Panc1 (cell line): ENCODE measurements around the gene ACCS. TPM values are rescaled to one million over a fixed set of nuclear protein-coding genes. Genes with fewer than 3 reads are reported as not detected.

ENCODE experiments used
- ATAC-seq: fragments of 200-7000 bp; cut with Tn5 transposase; 2 replicates; pipeline ENCODE4 v1.9.1; 2020; ENCODE audit warnings: mild to moderate bottlenecking, moderate library complexity
- BruUV-seq: library from RNA; stranded (reverse); fragments of 400-500 nt; replicated peaks from 2 replicates; lab custom pipeline; 2021; lab: Mats Ljungman, UMichigan
- CTCF ChIA-PET: fragments of 300-600 bp; sonication (Branson Sonifier 250); formaldehyde crosslinking; loops from one replicate; lab custom pipeline; 2022; ENCODE audit warnings: antibody characterized with exemption; lab: Charles Lee
- POLR2A ChIA-PET: fragments of 300-600 bp; sonication (Branson Sonifier 250); formaldehyde crosslinking; loops from one replicate; lab custom pipeline; 2022; ENCODE audit warnings: antibody characterized with exemption; lab: Charles Lee
- DNase-seq: peaks from one replicate; pipeline ENCODE4 v3.0.0-alpha.2; 2010; ENCODE audit warnings: low read depth, low spot score
- H3K27ac ChIP-seq: 2 replicates; pipeline ENCODE4 v1.5.1; 2011; ENCODE audit warnings: mild to moderate bottlenecking, low read length, inconsistent platforms
- H3K27me3 ChIP-seq: fragments of 200-500 bp; sonication (Bioruptor generic); 2 replicates; pipeline ENCODE4 v1.6.0; 2014; ENCODE audit warnings: low read length, inconsistent platforms; ENCODE audit not compliant: control insufficient read depth, insufficient read depth
- H3K36me3 ChIP-seq: fragments of 200-500 bp; sonication (Bioruptor generic); 2 replicates; pipeline ENCODE4 v1.5.1; 2014; ENCODE audit warnings: inconsistent platforms, mild to moderate bottlenecking, low read length, moderate library complexity; ENCODE audit not compliant: control insufficient read depth, insufficient read depth
- H3K4me1 ChIP-seq: 2 replicates; pipeline ENCODE4 v1.5.1; 2011; ENCODE audit warnings: inconsistent platforms, mild to moderate bottlenecking, low read length, moderate library complexity; ENCODE audit not compliant: control insufficient read depth, insufficient read depth
- H3K4me3 ChIP-seq, 2 experiments: 2 replicates each; pipeline ENCODE4 v1.5.1; 2011 to 2012; ENCODE audit warnings: low read depth in 2 of 2, low read length in 2 of 2, mild to moderate bottlenecking in 2 of 2, inconsistent platforms in 1 of 2, moderate library complexity in 1 of 2
- H3K9me3 ChIP-seq: fragments of 200-500 bp; sonication (Bioruptor generic); 2 replicates; pipeline ENCODE4 v1.5.1; 2014; ENCODE audit warnings: low read depth, mild to moderate bottlenecking, inconsistent platforms, low read length, moderate library complexity; ENCODE audit not compliant: control insufficient read depth, insufficient read depth
- POLR2AphosphoS5 ChIP-seq: IDR thresholded peaks from 2 replicates; pipeline ENCODE4 v1.6.1; 2012; ENCODE audit warnings: mild to moderate bottlenecking, low read depth, low read length, moderate library complexity
- SIN3A ChIP-seq: IDR thresholded peaks from 2 replicates; pipeline ENCODE4 v1.6.1; 2012; ENCODE audit warnings: low read depth, mild to moderate bottlenecking, low read length, moderate library complexity, borderline replicate concordance; ENCODE audit not compliant: insufficient read depth
- TCF7L2 ChIP-seq: IDR thresholded peaks from 2 replicates; pipeline ENCODE4 v1.6.1; 2011; ENCODE audit warnings: mild to moderate bottlenecking, low read depth, low read length, inconsistent platforms
- in situ Hi-C: cut with HindIII; loops from 2 replicates; pipeline ENCODE4 v1.10.0; 2016; ENCODE audit warnings: low sequenced_read_pairs, low pct_unique_long_range_greater_than_20kb
- intact Hi-C: fragments of 100-400 bp; cut with micrococcal nuclease; formaldehyde crosslinking; loops from one replicate; pipeline ENCODE4 v1.10.0; 2022; ENCODE audit not compliant: unreplicated experiment
- total RNA-seq: library from RNA; stranded (reverse); gene quantifications from one replicate; pipeline ENCODE4 v1.2.1, GENCODE V29; 2021; ENCODE audit not compliant: unreplicated experiment
- TF ChIP-seq, protein P1 (sequence below), 2 experiments: IDR thresholded peaks; 2 replicates each; pipeline ENCODE4 v1.6.1; 2011 to 2012; ENCODE audit warnings: low read depth in 2 of 2, control low read depth in 1 of 2, low read length in 1 of 2, mild to moderate bottlenecking in 1 of 2, moderate library complexity in 1 of 2; ENCODE audit not compliant: insufficient read depth in 1 of 2
- TF ChIP-seq, protein P2 (sequence below): fragments of 450-650 bp; IDR thresholded peaks from 2 replicates; pipeline ENCODE4 v1.5.1; 2017; ENCODE audit warnings: mild to moderate bottlenecking

Gene ACCS
- total RNA-seq, 1 experiment from 2014 or later, result 38.0 TPM

DNA sequence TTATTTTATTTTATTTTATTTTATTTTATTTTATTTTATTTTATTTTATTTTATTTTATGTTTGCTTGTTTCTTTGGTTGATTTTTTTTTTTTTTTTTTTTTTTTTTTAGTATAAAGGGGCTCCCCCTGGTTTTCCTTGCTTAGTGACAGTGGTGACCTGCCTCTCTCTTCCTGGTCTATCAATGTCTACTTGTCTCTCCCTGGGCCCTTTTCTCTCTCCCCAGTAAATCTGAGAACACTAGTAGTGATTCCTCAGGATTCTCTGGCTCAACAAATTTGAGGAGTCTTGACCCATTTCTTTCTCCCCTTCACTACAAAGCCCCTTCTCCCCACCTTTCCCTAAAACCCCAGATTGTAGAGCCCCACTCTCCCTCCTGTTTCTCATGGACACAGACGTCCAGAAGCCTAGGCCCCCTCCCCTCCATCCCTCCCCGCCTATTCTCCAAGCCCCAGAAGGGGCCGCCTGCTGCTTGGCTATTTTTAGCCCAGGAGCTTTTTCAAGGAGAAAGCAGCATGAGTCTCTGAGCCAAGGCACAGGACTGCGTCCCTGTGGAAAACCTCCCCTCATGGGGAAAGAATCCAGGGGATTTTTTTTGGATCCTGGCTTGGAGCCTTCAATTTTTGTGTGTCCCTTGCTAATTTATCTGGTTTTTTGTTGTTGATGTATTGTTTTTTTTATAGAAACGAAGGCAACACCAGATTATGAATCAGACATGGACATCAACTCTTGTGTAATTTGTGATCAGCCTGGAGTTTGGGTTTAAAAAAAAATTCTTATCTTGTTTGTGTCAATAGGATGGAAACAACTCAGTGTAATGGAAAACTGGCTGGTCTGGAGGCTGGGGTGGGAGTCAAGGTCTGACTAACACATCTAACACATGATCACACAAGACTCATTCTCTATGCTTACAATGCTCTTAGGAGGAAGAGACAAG is 35.8 kb upstream of the ACCS start:
- H3K4me3 ChIP-seq, result no peak overlapping the region
- H3K27me3 ChIP-seq, result no peaks in the 10 kb centered on the region
- TF ChIP-seq TCF7L2 (no peak), POLR2AphosphoS5 (no peak), SIN3A (no peak)
- TF ChIP-seq, protein P1, sequence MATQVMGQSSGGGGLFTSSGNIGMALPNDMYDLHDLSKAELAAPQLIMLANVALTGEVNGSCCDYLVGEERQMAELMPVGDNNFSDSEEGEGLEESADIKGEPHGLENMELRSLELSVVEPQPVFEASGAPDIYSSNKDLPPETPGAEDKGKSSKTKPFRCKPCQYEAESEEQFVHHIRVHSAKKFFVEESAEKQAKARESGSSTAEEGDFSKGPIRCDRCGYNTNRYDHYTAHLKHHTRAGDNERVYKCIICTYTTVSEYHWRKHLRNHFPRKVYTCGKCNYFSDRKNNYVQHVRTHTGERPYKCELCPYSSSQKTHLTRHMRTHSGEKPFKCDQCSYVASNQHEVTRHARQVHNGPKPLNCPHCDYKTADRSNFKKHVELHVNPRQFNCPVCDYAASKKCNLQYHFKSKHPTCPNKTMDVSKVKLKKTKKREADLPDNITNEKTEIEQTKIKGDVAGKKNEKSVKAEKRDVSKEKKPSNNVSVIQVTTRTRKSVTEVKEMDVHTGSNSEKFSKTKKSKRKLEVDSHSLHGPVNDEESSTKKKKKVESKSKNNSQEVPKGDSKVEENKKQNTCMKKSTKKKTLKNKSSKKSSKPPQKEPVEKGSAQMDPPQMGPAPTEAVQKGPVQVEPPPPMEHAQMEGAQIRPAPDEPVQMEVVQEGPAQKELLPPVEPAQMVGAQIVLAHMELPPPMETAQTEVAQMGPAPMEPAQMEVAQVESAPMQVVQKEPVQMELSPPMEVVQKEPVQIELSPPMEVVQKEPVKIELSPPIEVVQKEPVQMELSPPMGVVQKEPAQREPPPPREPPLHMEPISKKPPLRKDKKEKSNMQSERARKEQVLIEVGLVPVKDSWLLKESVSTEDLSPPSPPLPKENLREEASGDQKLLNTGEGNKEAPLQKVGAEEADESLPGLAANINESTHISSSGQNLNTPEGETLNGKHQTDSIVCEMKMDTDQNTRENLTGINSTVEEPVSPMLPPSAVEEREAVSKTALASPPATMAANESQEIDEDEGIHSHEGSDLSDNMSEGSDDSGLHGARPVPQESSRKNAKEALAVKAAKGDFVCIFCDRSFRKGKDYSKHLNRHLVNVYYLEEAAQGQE (IDR thresholded peaks at IDR 0.05; ENCODE audit: insufficient read depth in 1 of 2, low read depth in 2 of 2, low read length in 1 of 2), result no peak
- TF ChIP-seq, protein P2, sequence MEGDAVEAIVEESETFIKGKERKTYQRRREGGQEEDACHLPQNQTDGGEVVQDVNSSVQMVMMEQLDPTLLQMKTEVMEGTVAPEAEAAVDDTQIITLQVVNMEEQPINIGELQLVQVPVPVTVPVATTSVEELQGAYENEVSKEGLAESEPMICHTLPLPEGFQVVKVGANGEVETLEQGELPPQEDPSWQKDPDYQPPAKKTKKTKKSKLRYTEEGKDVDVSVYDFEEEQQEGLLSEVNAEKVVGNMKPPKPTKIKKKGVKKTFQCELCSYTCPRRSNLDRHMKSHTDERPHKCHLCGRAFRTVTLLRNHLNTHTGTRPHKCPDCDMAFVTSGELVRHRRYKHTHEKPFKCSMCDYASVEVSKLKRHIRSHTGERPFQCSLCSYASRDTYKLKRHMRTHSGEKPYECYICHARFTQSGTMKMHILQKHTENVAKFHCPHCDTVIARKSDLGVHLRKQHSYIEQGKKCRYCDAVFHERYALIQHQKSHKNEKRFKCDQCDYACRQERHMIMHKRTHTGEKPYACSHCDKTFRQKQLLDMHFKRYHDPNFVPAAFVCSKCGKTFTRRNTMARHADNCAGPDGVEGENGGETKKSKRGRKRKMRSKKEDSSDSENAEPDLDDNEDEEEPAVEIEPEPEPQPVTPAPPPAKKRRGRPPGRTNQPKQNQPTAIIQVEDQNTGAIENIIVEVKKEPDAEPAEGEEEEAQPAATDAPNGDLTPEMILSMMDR, result no peak
- H3K36me3 ChIP-seq, result no peaks in the 10 kb centered on the region
- ATAC-seq, result no peak
- H3K9me3 ChIP-seq, result peaks cover 7% of the 10 kb centered on the region
- CTCF ChIA-PET, result no interaction called here
- H3K27ac ChIP-seq, result no peak overlapping the region
- DNase-seq, result no peak
- POLR2A ChIA-PET, result no interaction called here
- intact Hi-C loops, result loop anchor here (10.0 kb wide), 1 partner anchor 85 kb away; the partner anchor contains the start of gene C11orf96
- in situ Hi-C loops, result no loop called here
- BruUV-seq, result no TSS peak
- no peaks in the 10 kb centered on the region for H3K4me1 ChIP-seq

DNA sequence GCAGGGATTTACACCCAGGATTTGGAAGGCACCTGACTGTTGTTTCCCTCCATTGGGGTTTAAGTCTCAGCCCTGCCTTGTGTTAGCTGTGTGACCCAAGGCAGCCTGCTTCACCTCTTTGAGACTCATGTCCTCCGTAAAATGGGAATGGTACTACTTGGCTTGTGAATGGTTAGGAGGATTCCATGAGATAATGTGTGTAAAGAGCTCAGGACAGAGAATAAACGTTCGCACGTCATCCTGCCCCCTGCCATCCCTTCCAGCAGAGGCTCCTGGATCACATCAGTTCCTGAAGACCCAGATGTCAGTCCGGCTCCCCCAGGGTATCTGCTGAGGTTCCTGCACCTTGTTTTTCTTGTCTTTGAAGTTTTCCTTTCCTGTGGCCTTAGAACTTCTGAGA is 35.1 kb upstream of the ACCS start:
- intact Hi-C loops (loop anchor here (10.0 kb wide), 1 partner anchor 86 kb away; the partner anchor contains the start of gene C11orf96), in situ Hi-C loops (no loop called here)
- H3K4me1 ChIP-seq, result no peaks in the 10 kb centered on the region
- BruUV-seq, result no TSS peak
- no peak overlapping the region for H3K4me3 ChIP-seq
- H3K36me3 ChIP-seq, result no peaks in the 10 kb centered on the region
- DNase-seq (no peak), ATAC-seq (no peak)
- TF ChIP-seq TCF7L2, result no peak
- TF ChIP-seq, protein P2, result no peak
- TF ChIP-seq POLR2AphosphoS5, result no peak
- TF ChIP-seq, protein P1 (IDR thresholded peaks at IDR 0.05; ENCODE audit: insufficient read depth in 1 of 2, low read depth in 2 of 2, low read length in 1 of 2), result no peak
- TF ChIP-seq SIN3A, result no peak
- POLR2A ChIA-PET, result no interaction called here
- H3K27me3 ChIP-seq, result no peaks in the 10 kb centered on the region
- no peak overlapping the region for H3K27ac ChIP-seq
- CTCF ChIA-PET, result no interaction called here
- no peaks in the 10 kb centered on the region for H3K9me3 ChIP-seq
